Measurements from ENCODE around the gene CCNC. TPM values are rescaled to one million over a fixed set of nuclear protein-coding genes. Genes with fewer than 3 reads are reported as not detected.
A peak's percentile ranks its signal among the peaks of the same experiment; 100 is the strongest.

The CCNC gene
- total and polyA plus RNA-seq, 5 donors from 2014 or later: 32.3 to 48.6 (median 46.6) TPM

GRCh38 chr6:99579781-99580180 lies 11.3 kb upstream of the CCNC start:
- no peaks in the 10 kb centered on the region for H3K36me3 ChIP-seq (ENCODE audit: control insufficient read depth, insufficient read depth, low read length)
- H3K27me3 ChIP-seq (ENCODE audit: control insufficient read depth, insufficient read depth, low read length): peaks cover 14% of the 10 kb centered on the region
- peak overlapping the region in 1 of 3 donors; percentile 63 for H3K27ac Mint-ChIP-seq
- no peak for DNase-seq
- no peaks in the 10 kb centered on the region for H3K4me1 ChIP-seq (ENCODE audit: control insufficient read depth, insufficient read depth, low read length, poor library complexity, severe bottlenecking)
- no peaks in the 10 kb centered on the region for H3K4me1 Mint-ChIP-seq
- H3K4me3 ChIP-seq (ENCODE audit: low read depth, low read length): no peak overlapping the region
- peaks cover 66% of the 10 kb centered on the region for H3K27me3 Mint-ChIP-seq
- H3K36me3 Mint-ChIP-seq: no peaks in the 10 kb centered on the region
- no peak overlapping the region for H3K4me3 Mint-ChIP-seq
- H3K9me3 ChIP-seq (ENCODE audit: control insufficient read depth in 2 of 2, low read length in 2 of 2): no peaks in the 10 kb centered on the region
- H3K9me3 Mint-ChIP-seq: peaks cover 0 to 2% (median 0%) of the 10 kb centered on the region in 7 donors
- no peak overlapping the region for H3K27ac ChIP-seq (ENCODE audit: insufficient read depth, low read length, poor library complexity, severe bottlenecking)
- ATAC-seq (ENCODE audit: low read depth in 2 of 2): no peak

DNA sequence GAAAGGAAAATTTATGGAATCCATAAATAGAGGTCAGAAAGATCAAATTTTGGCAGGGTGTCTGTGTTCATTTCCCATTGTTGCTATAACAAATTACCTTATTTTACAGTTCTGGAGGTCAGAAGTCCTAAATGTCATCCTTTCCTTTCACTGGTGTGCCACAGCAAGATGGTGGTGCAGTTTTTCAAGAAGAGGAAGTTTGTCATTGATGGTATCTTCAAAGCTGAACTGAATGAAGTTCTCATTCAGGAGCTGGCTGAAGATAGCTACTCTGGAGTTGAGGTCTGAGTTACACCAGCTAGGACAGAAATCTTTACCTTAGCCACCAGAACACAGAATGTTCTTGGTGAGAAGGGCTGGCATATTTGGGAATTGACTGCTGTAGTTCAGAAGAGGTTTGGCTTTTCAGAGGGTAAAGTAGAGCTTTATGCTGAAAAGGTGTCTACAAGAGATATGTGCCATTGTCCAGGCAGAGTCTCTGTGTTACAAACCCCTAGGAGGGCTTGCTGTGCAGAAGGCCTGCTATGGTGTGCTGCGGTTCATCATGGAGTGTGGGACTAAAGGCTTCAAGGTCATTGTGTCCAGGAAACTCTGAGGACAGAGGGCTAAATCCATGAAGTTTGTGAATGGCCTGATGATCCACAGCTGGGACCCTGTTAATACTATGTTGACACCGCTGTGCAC lies 7.2 kb upstream of the CCNC start:
- no peaks in the 10 kb centered on the region for H3K36me3 Mint-ChIP-seq

DNA sequence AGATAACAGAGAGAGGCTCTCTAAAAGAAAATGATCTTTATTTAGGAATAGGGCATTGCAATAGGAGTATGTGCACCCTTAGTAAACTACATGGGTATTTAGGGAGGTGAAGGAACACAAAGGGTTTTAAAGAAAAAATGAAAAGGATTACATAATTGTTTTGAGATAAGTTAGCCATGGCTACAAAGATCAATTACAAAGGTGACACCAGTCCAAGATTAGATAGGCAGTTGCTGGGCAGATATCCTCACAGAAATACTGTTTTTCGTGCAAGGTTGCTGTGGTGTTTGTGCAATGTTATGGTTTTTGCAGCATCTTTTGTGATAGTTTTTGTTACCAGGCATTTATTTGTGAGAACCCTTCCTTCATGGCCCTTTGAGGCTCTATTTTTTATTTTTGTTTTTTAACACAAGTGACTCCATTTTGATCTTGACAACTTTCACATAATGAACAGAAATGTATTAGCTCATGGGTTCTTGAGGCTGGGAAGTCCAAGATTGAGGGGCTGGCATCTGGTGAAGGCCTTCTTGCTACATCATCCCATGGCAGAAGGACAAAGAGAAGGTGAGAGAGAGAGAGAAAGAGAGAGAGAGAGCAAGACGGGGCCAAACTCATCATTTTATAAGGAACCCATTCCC lies 5.6 kb upstream of the CCNC start:
- H3K27ac Mint-ChIP-seq: no peak overlapping the region
- no peaks in the 10 kb centered on the region for H3K4me1 Mint-ChIP-seq
- H3K9me3 Mint-ChIP-seq: no peaks in the 10 kb centered on the region
- Histone ChIP-seq H3K27me3 (ENCODE audit: control insufficient read depth, insufficient read depth, low read length) (peaks cover 9% of the 10 kb centered on the region), H3K9me3 (ENCODE audit: control insufficient read depth in 2 of 2, low read length in 2 of 2) (no peaks in the 10 kb centered on the region), H3K4me1 (ENCODE audit: control insufficient read depth, insufficient read depth, low read length, poor library complexity, severe bottlenecking) (peaks cover 2% of the 10 kb centered on the region), H3K36me3 (ENCODE audit: control insufficient read depth, insufficient read depth, low read length) (no peaks in the 10 kb centered on the region), H3K4me3 (ENCODE audit: low read depth, low read length) (no peak overlapping the region), H3K27ac (ENCODE audit: insufficient read depth, low read length, poor library complexity, severe bottlenecking) (no peak overlapping the region)
- no peaks in the 10 kb centered on the region for H3K36me3 Mint-ChIP-seq
- H3K4me3 Mint-ChIP-seq: no peak overlapping the region
- DNase-seq: no peak
- H3K27me3 Mint-ChIP-seq: peaks cover 47% of the 10 kb centered on the region
- no peak for ATAC-seq (ENCODE audit: low read depth in 2 of 2)

More for the DNA sequence above, 7.2 kb upstream of the CCNC start:
- no peak overlapping the region for H3K4me3 ChIP-seq (ENCODE audit: low read depth, low read length)
- H3K4me1 ChIP-seq (ENCODE audit: control insufficient read depth, insufficient read depth, low read length, poor library complexity, severe bottlenecking): no peaks in the 10 kb centered on the region
- Mint-ChIP-seq H3K9me3 (peaks cover 0 to 2% (median 0%) of the 10 kb centered on the region in 7 donors), H3K4me3 (no peak overlapping the region), H3K27ac (no peak overlapping the region), H3K4me1 (no peaks in the 10 kb centered on the region), H3K27me3 (peaks cover 58% of the 10 kb centered on the region)
- DNase-seq: no peak
- H3K9me3 ChIP-seq (ENCODE audit: control insufficient read depth in 2 of 2, low read length in 2 of 2): no peaks in the 10 kb centered on the region
- peaks cover 11% of the 10 kb centered on the region for H3K27me3 ChIP-seq (ENCODE audit: control insufficient read depth, insufficient read depth, low read length)
- no peaks in the 10 kb centered on the region for H3K36me3 ChIP-seq (ENCODE audit: control insufficient read depth, insufficient read depth, low read length)
- H3K27ac ChIP-seq (ENCODE audit: insufficient read depth, low read length, poor library complexity, severe bottlenecking): no peak overlapping the region
- no peak for ATAC-seq (ENCODE audit: low read depth in 2 of 2)

DNA sequence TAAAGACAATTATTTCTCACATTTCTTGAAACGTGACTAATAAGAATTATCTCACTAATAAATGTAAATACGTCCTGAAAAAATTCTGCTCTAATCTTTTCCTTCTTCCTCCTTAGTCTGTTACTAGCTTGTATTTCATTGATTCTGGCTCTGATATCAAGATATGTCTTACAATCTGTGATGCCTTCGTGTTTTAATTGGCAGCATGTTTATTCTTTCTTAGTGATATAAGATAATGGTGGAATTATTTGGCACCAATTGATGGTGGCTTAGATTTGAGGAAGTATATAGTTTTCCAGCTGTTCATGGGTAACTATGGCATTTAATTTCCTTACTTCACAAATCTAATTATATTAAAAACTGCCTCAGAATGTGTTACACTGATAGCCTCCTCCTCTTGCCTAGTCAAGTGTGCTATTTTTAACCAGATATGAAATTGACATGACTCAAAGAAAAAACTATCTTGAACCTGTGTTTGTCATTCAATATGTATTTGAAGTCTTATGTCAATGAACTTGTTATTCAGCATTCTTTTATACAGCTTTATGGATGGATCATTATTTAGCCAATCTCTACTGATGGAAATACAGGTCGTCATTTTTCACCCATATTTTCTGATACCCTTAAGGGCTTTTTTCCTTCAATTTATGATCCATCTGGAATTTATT lies 5.3 kb downstream of the CCNC start:
- Histone ChIP-seq H3K4me1 (ENCODE audit: control insufficient read depth, insufficient read depth, low read length, poor library complexity, severe bottlenecking) (peaks cover 14% of the 10 kb centered on the region), H3K4me3 (ENCODE audit: low read depth, low read length) (no peak overlapping the region), H3K9me3 (ENCODE audit: control insufficient read depth in 2 of 2, low read length in 2 of 2) (no peaks in the 10 kb centered on the region), H3K36me3 (ENCODE audit: control insufficient read depth, insufficient read depth, low read length) (peaks cover 10% of the 10 kb centered on the region), H3K27me3 (ENCODE audit: control insufficient read depth, insufficient read depth, low read length) (no peaks in the 10 kb centered on the region), H3K27ac (ENCODE audit: insufficient read depth, low read length, poor library complexity, severe bottlenecking) (no peak overlapping the region)
- no peaks in the 10 kb centered on the region for H3K9me3 Mint-ChIP-seq
- H3K36me3 Mint-ChIP-seq: peaks cover 15% of the 10 kb centered on the region
- ATAC-seq (ENCODE audit: low read depth in 2 of 2): no peak
- no peak for DNase-seq
- peaks cover 28 to 46% (median 31%) of the 10 kb centered on the region in 4 donors for H3K4me1 Mint-ChIP-seq
- H3K27me3 Mint-ChIP-seq: no peaks in the 10 kb centered on the region
- no peak overlapping the region for H3K4me3 Mint-ChIP-seq
- no peak overlapping the region for H3K27ac Mint-ChIP-seq

DNA sequence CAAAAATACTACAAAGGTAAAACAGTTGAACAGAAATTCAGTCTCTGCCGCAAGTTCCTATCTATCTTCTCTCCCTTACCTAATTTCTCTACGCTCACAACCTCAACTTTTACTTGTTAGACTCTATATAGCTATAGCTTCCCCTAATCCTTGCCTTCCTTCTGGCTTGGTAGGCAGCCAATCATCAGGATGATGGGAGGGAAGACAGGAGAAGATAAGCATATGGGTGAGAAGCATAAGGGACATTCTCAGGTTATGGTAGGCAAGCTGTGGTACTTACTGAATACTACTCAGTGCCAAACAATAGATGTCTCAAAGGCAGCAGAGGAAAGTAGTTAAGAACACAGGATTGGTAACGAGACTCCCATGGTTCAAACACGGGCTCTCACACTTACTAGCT lies 7.8 kb downstream of the CCNC start:
- DNase-seq: no peak
- H3K36me3 Mint-ChIP-seq: peaks cover 30% of the 10 kb centered on the region

GRCh38 chr6:99559057-99559456 lies 9.4 kb downstream of the CCNC start:
- H3K9me3 ChIP-seq (ENCODE audit: control insufficient read depth in 2 of 2, low read length in 2 of 2): no peaks in the 10 kb centered on the region
- no peak overlapping the region for H3K4me3 ChIP-seq (ENCODE audit: low read depth, low read length)
- no peak overlapping the region for H3K4me3 Mint-ChIP-seq
- no peaks in the 10 kb centered on the region for H3K27me3 ChIP-seq (ENCODE audit: control insufficient read depth, insufficient read depth, low read length)
- H3K27ac ChIP-seq (ENCODE audit: insufficient read depth, low read length, poor library complexity, severe bottlenecking): no peak overlapping the region
- H3K36me3 ChIP-seq (ENCODE audit: control insufficient read depth, insufficient read depth, low read length): peaks cover 37% of the 10 kb centered on the region
- H3K27me3 Mint-ChIP-seq: no peaks in the 10 kb centered on the region
- no peak overlapping the region for H3K27ac Mint-ChIP-seq
- peaks cover 0 to 4% (median 0%) of the 10 kb centered on the region in 7 donors for H3K9me3 Mint-ChIP-seq
- ATAC-seq (ENCODE audit: low read depth in 2 of 2): no peak
- peaks cover 45% of the 10 kb centered on the region for H3K36me3 Mint-ChIP-seq
- DNase-seq: no peak
- H3K4me1 Mint-ChIP-seq: peaks cover 8 to 20% (median 13%) of the 10 kb centered on the region in 4 donors
- no peaks in the 10 kb centered on the region for H3K4me1 ChIP-seq (ENCODE audit: control insufficient read depth, insufficient read depth, low read length, poor library complexity, severe bottlenecking)

More for the DNA sequence above, 7.8 kb downstream of the CCNC start:
- H3K4me3 ChIP-seq (ENCODE audit: low read depth, low read length): no peak overlapping the region
- H3K27ac ChIP-seq (ENCODE audit: insufficient read depth, low read length, poor library complexity, severe bottlenecking): no peak overlapping the region
- no peak for ATAC-seq (ENCODE audit: low read depth in 2 of 2)
- H3K9me3 Mint-ChIP-seq: peaks cover 0 to 3% (median 0%) of the 10 kb centered on the region in 7 donors
- H3K4me1 ChIP-seq (ENCODE audit: control insufficient read depth, insufficient read depth, low read length, poor library complexity, severe bottlenecking): no peaks in the 10 kb centered on the region
- no peak overlapping the region for H3K4me3 Mint-ChIP-seq
- H3K36me3 ChIP-seq (ENCODE audit: control insufficient read depth, insufficient read depth, low read length): peaks cover 24% of the 10 kb centered on the region
- no peak overlapping the region for H3K27ac Mint-ChIP-seq
- H3K9me3 ChIP-seq (ENCODE audit: control insufficient read depth in 2 of 2, low read length in 2 of 2): no peaks in the 10 kb centered on the region
- H3K27me3 Mint-ChIP-seq: no peaks in the 10 kb centered on the region
- peaks cover 19 to 25% (median 22%) of the 10 kb centered on the region in 4 donors for H3K4me1 Mint-ChIP-seq
- H3K27me3 ChIP-seq (ENCODE audit: control insufficient read depth, insufficient read depth, low read length): no peaks in the 10 kb centered on the region

DNA sequence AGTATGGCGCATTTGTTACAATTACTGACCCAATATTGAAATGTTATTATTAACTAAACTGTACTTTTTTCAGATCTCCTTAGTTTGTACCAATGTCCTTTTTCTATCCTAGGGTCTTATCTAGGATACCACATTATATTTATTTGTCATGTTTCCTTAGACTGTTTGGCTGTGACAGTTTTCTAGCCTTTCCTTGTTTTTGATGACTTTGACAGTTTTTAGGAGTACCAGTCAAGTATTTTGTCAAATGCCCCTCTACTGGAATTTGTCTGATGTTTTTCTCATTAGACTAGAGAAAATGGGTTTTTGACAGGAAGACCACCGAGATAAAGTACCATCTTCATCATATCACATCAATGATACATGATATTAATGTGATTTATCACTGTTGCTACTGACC lies 14.6 kb downstream of the CCNC start:
- peak overlapping the region in 2 of 3 donors; percentile 0 to 3 for H3K27ac Mint-ChIP-seq
- Histone ChIP-seq H3K9me3 (ENCODE audit: control insufficient read depth in 2 of 2, low read length in 2 of 2) (no peaks in the 10 kb centered on the region), H3K4me3 (ENCODE audit: low read depth, low read length) (no peak overlapping the region), H3K27me3 (ENCODE audit: control insufficient read depth, insufficient read depth, low read length) (no peaks in the 10 kb centered on the region), H3K36me3 (ENCODE audit: control insufficient read depth, insufficient read depth, low read length) (peaks cover 46% of the 10 kb centered on the region), H3K27ac (ENCODE audit: insufficient read depth, low read length, poor library complexity, severe bottlenecking) (no peak overlapping the region), H3K4me1 (ENCODE audit: control insufficient read depth, insufficient read depth, low read length, poor library complexity, severe bottlenecking) (no peaks in the 10 kb centered on the region)
- peaks cover 2 to 17% (median 12%) of the 10 kb centered on the region in 4 donors for H3K4me1 Mint-ChIP-seq
- DNase-seq: no peak
- no peak for ATAC-seq (ENCODE audit: low read depth in 2 of 2)
- H3K9me3 Mint-ChIP-seq: peaks cover 0 to 4% (median 0%) of the 10 kb centered on the region in 7 donors
- H3K27me3 Mint-ChIP-seq: no peaks in the 10 kb centered on the region
- H3K36me3 Mint-ChIP-seq: peaks cover 44% of the 10 kb centered on the region
- peak overlapping the region in 1 of 4 donors; percentile 58 for H3K4me3 Mint-ChIP-seq
